ENCODE data around the gene CSNK1G3.
"Not testable (repeated sequence)": the region's sequence is repeated elsewhere in the genome, so short reads cannot be mapped to it uniquely, and the experiment has no call there.

The CSNK1G3 gene

GRCh38 chr5:123561230-123561629 is 49.3 kb downstream of the CSNK1G3 start:
- DNase-seq: no peak

- no peak for DNase-seq
Observed at GRCh38 chr5:123571927-123572326, 60.0 kb downstream of the CSNK1G3 start.

DNA sequence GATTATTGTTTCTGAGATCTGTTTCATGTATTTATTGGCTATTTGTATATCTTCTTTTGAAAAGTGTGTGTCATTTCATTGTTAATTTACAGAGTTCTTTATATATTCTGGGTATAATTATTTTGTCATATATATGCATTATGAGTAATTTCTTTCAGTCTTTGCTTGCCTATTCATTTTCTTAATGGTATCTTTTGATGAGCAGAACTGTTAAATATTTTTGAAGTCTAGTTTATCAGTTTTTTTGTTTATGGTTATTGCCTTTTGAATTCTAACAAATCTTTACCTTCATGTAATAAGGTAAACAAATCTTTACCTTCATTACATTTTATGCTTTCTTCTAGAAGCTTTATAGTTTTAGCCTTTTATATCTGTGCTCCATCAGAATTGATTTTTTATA is 66.4 kb downstream of the CSNK1G3 start:
- DNase-seq: no peak

DNA sequence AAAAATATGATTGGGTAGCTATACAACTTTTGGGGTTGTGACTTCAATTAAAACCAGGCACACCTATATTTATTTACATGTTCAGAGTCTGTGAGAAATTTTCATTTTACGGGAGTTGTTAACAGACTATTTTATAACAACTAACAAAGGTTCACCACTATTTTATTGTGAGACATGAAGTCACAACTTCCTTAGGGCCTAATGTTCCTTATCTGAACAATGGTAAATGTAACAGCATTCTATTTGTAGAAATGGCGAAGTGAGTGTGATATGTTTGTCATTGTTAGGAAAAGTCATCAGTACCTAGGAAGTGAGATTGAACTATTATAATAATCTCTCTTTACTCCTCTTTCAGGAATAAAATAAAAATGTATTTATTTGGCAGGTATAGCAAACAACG is 67.4 kb downstream of the CSNK1G3 start:
- no peak for DNase-seq

DNA sequence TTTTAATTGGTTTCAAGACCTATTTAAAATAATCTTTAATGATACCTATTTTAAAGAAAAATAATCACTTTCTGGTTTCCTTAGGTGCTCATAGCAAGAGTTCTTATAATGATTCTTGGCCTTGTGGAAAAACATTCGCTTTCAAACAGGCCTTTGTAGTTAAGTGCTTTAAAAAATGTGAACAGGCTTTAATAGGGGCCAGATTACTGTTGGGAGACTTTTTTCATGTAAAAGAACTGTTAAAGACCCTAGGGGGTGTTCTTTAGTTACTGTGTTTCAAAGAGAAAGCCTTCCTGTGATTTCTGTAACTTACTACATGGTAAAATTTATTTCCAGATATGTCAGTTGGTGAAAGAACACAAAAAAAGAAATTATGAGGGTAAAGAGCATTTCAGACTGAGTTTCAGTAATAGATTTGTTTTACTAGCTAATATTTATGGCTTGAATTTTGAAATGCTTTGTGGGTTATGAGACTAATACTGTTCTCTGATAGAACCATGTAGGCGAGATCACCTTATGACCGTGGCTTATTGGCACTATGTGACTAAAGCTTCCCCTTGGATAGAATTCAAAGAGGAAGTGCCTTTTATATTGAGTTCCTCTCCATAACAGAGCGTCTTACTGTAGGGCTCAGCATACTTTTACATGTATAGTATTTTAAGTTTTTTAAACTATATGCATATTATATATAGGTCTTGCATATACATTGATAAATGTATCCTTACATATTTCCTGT is 70.7 kb downstream of the CSNK1G3 start:
- DNase-seq: no peak

GRCh38 chr5:123585871-123586270 is 73.9 kb downstream of the CSNK1G3 start:
- no peak for DNase-seq

DNA sequence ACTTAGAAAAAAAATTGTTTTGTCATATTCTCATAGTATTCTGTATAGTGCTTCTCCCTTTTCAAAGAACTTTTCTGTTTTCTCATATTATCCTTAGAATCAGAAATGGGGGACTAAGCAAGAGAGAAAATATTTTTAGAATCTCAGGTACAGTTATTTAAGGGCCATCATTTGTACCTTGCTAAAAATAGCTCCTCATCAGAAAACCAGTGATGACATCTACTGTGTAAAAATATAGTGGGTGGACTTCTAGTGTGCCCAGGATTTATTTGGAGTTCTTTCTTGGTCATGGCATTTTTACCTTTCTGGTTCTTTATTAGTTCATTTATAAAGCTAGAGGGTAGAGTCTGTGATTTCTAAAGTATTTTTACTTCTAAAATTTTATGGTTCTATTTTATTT is 82.5 kb downstream of the CSNK1G3 start:
- no peak for DNase-seq

DNA sequence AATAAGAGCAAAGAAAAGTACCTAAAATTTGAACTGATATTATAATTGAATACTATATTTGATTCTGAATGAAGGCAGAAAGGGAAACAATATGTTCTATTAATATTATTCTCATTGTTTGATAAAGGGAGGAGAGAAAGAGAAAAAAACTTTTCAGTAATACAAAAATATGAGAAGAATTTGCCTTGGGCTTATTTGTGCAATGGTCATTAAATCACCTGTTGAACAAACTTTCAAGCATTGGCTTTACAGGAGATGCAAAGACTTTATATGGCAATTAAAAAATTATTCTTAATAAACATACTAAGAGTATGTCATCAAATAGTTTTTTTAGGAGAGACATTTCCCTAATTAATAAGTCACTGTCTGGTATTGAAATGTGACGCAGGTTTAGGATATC is 85.0 kb downstream of the CSNK1G3 start:
- no peak for DNase-seq

DNA sequence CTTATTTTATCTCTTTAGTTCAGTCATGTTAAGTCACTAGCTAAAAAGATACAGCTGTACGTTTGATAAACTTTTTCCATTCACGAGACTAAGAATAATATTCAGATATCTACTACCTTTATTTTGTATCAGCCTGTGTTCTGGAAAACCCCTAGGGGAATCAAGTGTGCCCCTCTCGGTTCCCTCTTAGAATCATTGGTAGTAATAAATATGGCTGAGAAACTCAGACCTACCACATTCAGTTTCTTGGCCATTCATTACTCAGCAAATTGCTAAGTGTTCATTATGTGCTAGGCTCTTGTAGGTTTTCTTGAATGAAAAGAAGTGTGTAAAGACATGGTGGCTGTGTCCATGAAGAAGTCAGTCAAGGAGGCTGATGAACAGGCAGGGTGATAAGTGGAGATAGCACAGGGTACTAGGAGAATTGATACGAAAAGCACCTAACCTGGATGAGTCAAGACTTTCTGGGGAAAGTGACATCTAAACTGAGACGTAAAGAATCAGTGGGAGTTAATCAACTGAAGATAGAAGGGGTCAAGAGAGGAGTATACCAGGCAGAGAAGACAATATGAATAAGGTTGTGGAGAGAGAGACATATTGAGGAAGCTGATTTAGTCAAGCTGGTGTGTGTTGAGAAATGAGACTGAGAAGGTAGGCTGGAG is 86.2 kb downstream of the CSNK1G3 start:
- DNase-seq: no peak

DNA sequence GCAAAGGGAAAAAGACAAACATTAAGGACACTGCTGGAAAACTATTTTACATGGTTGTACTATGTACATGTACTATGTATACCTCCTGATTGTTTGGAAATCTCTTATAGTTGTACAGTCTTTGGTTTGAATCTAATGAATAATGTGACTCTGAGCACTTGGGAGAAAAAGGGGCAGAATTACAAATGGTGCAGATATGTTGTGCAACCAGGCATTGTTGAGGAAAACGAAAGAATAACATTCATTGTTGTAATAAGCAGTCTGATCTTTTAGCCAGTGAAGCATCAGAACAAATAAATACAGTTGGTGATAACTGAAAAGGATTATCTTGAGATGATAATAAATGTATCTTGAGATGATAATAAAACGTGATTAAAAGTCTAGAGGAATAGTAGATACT is 87.2 kb downstream of the CSNK1G3 start:
- no peak for DNase-seq

GRCh38 chr5:123601610-123602009 is 89.6 kb downstream of the CSNK1G3 start:
- DNase-seq: no peak

GRCh38 chr5:123605822-123606221 is 93.8 kb downstream of the CSNK1G3 start:
- no peak for DNase-seq

- DNase-seq: no peak
Observed at GRCh38 chr5:123610209-123610608, 98.2 kb downstream of the CSNK1G3 start.

DNA sequence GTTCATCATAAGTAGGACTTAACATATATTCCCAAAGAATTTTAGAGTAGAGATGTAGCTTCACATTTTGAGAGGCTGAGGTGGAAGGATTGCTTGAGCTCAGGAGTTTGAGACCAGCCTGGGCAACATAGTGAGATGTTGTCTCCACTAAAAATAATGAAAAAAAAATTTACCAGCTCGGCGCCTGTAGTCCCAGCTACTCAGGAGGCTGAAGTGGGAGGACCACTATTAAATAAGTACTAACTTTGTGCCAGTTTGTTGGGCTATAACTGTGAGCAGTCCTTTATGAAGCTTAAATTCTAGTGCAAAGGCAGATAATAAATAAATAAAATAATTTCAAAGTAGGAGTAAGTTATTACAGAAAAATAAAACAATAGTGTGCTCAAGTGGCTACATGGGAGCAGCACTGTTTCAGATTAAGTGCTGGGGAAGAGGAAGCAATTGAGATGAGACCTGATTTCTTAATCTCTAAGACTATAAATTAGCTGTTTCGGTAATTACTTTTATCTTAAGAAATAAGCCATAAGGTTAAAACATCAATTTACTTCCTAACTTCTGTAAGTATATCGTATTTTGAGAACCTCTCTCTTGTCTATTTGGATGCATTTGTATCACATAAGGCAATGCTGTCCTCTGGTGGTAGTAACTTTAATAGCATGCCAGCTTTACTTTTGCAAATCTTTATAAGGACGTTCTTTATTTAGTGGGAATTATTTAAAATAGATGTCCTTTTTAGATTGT is 98.9 kb downstream of the CSNK1G3 start:
- no peak for DNase-seq

- no peak for DNase-seq
Observed at GRCh38 chr5:123611406-123611709, 99.4 kb downstream of the CSNK1G3 start.

DNA sequence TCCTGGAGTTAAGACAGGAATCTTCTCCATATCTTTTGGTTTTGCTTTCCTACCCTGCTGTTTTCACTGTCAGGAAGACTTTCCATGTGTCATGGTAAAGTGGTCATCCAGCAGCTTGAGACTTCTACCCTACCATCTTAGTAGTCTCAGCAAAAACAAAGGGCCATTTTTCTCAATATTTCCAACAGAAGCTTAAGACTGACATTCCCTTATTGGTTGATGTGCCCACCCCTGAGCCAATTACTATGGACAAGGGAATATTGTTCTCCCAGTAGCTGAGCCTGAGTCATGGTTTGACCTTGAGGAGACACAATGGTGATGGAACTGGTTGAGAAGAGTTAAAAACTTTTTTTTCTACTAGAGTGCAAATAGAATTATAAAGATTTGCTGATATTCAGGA is 105.6 kb downstream of the CSNK1G3 start:
- DNase-seq: no peak

GRCh38 chr5:123626051-123626450 is 114.1 kb downstream of the CSNK1G3 start:
- DNase-seq: no peak

- DNase-seq: no peak
Observed at GRCh38 chr5:123628860-123629544, 117.0 kb downstream of the CSNK1G3 start.

- no peak for DNase-seq
Observed at GRCh38 chr5:123636006-123636405, 124.0 kb downstream of the CSNK1G3 start.

DNA sequence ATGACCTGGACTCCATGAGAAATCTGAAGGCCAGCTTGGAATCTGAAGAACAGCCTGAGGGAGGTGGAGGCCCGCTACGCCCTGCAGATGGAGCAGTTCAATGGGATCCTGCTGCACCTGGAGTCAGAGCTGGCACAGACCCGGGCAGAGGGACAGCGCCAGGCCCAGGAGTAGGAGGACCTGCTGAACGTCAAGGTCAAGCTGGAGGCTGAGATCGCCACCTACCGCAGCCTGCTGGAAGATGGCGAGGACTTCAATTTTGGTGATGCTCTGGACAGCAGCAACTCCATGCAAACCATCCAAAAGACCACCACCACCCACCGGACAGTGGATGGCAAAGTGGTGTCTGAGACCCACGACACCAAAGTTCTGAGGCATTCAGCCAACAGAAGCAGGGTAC is 125.1 kb downstream of the CSNK1G3 start:
- DNase-seq: not testable (repeated sequence)

DNA sequence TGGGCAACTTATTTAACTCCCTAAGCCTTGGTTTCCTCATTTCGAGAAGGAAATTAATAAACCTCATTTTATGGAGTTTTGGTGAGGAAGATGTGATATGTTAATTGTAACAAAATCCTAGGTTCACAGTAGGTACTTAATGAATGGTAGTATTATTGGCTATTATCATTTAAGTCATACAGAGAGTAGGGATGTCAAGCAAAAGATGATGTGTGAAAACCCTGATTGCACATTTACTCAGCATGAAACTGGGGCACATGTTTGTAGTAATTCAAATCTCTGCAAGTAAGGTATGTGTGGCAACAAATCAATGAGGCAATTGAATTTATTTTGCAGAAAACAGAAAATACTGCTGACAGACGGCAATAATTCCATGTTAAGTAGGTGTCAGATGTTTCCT is 127.3 kb downstream of the CSNK1G3 start:
- DNase-seq: no peak

- DNase-seq: no peak
Observed at GRCh38 chr5:123645024-123645603, 133.1 kb downstream of the CSNK1G3 start.

DNA sequence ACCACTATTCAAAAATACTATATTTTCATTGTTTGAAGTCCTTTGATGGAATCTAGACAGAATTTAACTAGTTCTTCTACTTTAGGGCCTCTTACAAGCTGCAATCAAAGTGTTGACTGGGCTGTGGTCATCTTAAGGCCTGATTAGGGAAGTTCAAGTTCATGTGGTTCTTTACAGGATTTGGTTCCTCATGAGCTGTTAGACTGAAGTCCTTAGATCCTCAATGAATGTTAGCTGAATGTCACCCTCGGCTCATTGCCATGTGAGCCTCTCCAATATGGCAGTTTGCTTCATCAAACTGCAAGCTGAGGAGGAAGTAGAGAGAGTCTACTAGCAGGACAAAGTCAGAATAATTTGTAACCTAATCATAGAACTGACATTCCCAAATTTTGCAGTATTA is 135.1 kb downstream of the CSNK1G3 start:
- no peak for DNase-seq

Measured in stimulated activated CD4-positive, alpha-beta T cell treated with anti-CD3 and anti-CD28 coated beads, Interleukin-1b, Interleukin-23, amount 100 ng/mL, for 48 hours (primary cell).